AG09319 (cell line): Measurements from ENCODE around the gene FARP2.
"Not testable (repeated sequence)": the region's sequence is repeated elsewhere in the genome, so short reads cannot be mapped to it uniquely, and the experiment has no call there.

Source experiments
- DNase-seq: peaks from one replicate; pipeline ENCODE4 v3.0.0-alpha.2; 2010; ENCODE audit warnings: low read depth; ENCODE audit errors: extremely low read depth
- TF ChIP-seq, protein P1 (sequence below): IDR thresholded peaks from 2 replicates; pipeline ENCODE4 v1.5.1; 2011; ENCODE audit warnings: low read depth, mild to moderate bottlenecking, inconsistent platforms, low read length, moderate library complexity

FARP2 gene

DNA sequence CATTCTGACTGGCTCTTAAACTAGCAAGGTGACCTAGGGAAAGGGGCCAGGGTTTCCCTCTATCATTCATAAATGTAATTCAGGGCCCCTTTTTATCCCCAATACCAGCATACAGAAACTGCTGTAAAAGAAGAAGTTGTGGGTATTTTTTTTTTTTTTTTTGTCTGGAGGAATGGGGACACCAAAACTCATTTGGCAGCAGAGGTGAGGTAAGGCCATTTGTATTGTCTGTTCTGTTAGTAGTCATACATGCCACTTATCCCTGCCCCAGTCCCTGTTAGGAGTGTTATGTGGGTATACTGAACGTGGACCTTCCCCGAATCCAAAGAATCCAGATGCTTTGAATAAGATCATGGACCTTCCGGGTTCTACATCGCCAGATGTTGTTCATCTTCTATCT is 38.7 kb upstream of the FARP2 start:
- DNase-seq: no peak

DNA sequence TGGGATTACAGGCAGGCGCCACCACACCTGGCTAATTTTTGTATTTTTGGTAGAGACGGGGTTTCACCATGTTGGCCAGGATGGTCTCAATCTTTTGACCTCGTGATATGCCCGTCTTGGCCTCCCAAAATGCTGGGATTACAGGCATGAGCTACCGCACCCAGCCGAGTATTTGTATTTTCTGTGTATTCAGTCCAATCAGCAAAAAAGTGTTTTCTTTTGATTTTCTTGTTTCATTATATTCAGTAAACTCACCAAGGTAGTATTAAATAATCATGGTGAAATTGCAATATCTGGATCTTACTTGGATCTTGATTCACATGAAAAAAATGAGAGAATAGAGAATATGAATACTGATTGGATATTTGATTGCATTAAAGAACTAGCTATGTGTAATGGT is 37.3 kb upstream of the FARP2 start:
- DNase-seq: not testable (repeated sequence)

More for the DNA sequence above, 38.7 kb upstream of the FARP2 start:
- TF ChIP-seq, protein P1, sequence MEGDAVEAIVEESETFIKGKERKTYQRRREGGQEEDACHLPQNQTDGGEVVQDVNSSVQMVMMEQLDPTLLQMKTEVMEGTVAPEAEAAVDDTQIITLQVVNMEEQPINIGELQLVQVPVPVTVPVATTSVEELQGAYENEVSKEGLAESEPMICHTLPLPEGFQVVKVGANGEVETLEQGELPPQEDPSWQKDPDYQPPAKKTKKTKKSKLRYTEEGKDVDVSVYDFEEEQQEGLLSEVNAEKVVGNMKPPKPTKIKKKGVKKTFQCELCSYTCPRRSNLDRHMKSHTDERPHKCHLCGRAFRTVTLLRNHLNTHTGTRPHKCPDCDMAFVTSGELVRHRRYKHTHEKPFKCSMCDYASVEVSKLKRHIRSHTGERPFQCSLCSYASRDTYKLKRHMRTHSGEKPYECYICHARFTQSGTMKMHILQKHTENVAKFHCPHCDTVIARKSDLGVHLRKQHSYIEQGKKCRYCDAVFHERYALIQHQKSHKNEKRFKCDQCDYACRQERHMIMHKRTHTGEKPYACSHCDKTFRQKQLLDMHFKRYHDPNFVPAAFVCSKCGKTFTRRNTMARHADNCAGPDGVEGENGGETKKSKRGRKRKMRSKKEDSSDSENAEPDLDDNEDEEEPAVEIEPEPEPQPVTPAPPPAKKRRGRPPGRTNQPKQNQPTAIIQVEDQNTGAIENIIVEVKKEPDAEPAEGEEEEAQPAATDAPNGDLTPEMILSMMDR: no peak

DNA sequence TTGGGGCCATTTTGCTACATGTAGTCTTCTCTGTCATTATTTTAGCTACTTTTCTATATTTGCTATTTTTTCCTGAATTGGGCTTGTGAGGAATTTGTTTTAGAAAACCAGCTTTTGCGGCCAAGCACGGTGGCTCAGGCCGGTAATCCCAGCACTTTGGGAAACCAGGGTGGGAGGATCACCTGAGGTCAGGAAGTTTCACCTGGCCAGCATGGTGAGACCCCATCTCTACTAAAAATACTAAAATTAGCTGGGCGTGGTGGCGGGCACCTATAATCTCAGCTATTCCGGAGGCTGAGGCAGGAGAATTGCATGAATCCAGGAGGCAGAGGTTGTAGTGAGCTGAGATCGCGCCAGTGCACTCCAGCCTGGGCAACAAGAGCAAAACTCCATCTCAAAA is 35.7 kb upstream of the FARP2 start:
- TF ChIP-seq, protein P1: no peak
- DNase-seq: no peak

DNA sequence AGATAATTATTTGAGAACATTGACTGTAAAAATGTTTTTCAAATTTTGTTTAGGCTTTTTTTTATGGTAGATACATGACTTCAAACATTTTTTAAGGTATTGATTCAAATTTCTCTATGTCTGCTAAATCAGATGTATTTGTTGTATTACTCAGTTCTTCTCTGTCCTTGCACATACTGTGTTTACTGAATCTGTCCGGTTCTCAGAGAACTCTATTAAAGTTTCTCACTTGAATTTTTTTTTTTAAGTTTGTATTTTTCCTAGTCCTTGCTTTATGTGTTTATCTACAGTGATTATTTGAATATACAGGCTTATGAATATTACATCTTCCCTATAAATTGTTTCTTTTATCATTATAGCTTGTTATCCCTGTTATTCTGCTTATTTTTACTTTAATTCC is 35.1 kb upstream of the FARP2 start:
- TF ChIP-seq, protein P1: no peak
- no peak for DNase-seq

DNA sequence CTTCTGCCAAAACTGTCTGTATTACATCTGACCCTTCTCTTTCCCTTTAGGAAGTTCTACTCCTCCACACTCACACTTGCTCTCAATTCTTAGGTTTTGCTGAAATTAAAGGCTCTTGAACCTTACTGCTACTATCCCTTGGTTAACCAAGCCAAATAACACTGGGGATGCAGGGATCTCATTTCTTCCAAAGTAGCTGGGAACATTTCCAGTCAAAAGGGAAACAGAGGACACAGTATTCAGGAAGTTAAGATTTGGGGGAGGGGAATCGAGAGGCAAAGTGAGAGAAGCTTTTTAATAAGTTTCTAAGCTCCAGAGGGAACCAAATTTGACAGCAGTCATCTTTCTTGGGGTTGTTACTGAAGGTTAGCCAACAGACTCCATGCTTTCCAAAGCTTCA is 34.2 kb upstream of the FARP2 start:
- TF ChIP-seq, protein P1: no peak
- DNase-seq: no peak

DNA sequence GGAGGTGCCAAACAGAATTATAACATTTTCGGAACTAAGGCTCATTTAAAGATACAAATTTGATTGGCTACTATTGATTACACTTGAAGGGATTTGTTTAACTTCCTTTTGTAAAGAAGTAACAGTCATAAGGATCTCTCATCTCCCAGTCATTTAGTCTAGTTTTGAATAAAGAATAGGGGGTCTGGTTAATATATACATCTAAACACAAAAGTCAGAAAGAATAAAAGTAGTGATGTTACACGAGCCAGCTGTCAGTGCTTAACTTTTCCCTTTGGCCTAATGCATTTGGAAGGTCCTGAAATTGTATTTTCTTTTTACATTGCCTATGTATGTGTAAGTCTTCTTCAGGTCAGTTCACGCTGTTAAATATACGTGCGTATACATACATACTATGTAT is 32.3 kb upstream of the FARP2 start:
- DNase-seq: no peak
- TF ChIP-seq, protein P1: no peak

DNA sequence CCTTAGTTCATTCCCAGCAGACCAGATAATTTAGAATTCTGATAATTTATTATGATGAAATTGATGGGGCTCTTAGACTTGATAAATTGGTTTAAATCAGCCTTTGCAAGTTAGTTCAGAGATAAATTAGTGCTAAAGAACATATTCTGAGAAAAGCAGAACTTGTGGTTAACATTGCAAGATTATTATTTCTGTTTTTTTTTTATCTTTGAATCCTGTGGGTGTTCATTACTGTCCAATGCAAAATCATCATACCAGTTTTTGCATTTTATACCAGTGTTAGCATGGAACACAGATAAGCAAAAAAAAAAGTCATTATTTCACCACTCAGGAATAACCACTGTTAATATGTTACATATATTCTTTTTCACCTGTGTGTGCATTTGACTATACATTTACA is 31.3 kb upstream of the FARP2 start:
- DNase-seq: no peak
- TF ChIP-seq, protein P1: no peak

DNA sequence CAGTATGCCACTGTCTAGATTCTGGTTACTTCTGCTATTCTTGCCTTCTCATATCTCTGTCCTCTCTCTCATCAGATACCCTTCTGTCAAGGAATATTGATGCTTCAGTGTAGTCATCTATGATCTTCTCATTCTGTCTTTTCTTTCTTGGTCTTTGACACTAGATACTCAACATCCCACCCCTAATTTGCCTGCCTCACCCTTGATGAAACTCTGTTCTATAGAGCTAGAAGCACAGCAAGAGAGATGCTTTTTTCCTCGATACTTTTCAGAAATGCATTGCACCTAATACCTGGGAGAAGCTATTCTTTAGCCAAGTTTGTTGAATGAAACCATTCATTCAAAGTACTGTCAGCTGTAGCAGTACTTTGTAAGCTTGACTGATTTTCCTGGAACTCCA is 30.8 kb upstream of the FARP2 start:
- TF ChIP-seq, protein P1: no peak
- DNase-seq: no peak
